Right lobe of liver (tissue), 6 donors: ENCODE results near the gene PXDN. TPM values are rescaled to one million over a fixed set of nuclear protein-coding genes. Genes with fewer than 3 reads are reported as not detected.

ENCODE experiments used
- ATAC-seq, 4 donors: fragments of 200-7000 bp; cut with Tn5 transposase; one replicate each; pipeline ENCODE4 v1.9.1; 2020; ENCODE audit warnings: mild to moderate bottlenecking in 4 of 4, moderate library complexity in 4 of 4
- DNase-seq, 3 donors: peaks; one replicate each; pipeline ENCODE4 v3.0.0-alpha.2; 2020
- H3K27ac ChIP-seq, 3 donors: fragments of 200-600 bp; one replicate each; pipeline ENCODE4 v1.8.0; 2022
- H3K27me3 ChIP-seq, 2 donors: fragments of 200-600 bp; one replicate each; pipeline ENCODE4 v1.8.0; 2022
- H3K36me3 ChIP-seq, 4 donors: fragments of 200-600 bp; sonication (generic) in 1 of 4; one replicate each; pipeline versions ENCODE4 v1.5.1 to v1.8.0; 2017 to 2022; ENCODE audit warnings: control low read depth in 1 of 4
- H3K4me1 ChIP-seq, 4 donors: fragments of 200-600 bp; sonication (generic) in 1 of 4; one replicate each; pipeline versions ENCODE4 v1.5.1 to v1.8.0; 2017 to 2022; ENCODE audit warnings: control low read depth in 1 of 4
- H3K4me3 ChIP-seq, 3 donors: fragments of 200-600 bp; one replicate each; pipeline ENCODE4 v1.8.0; 2022
- H3K9me3 ChIP-seq, 4 donors: fragments of 200-600 bp; sonication (generic) in 1 of 4; one replicate each; pipeline versions ENCODE4 v1.5.1 to v1.8.0; 2017 to 2022; ENCODE audit warnings: control low read depth in 1 of 4
- POLR2A ChIP-seq: fragments of 450-650 bp; IDR thresholded peaks from one replicate; pipeline ENCODE4 v1.6.1; 2017; ENCODE audit warnings: antibody characterized with exemption, mild to moderate bottlenecking
- WGBS: methylation state at CpG from one replicate; pipeline ENCODE4 v1.1.6; 2018; ENCODE audit warnings: low coverage, low lambda C conversion rate; ENCODE audit not compliant: insufficient coverage; ENCODE audit errors: missing lambda C conversion rate; 5-methylcytosine and 5-hydroxymethylcytosine counted together
- intact Hi-C, 2 donors: fragments of 100-400 bp; cut with DNase I; formaldehyde crosslinking; loops; one replicate each; pipeline versions ENCODE4 v1.11.2 to v1.14.1; 2022
- total RNA-seq, 6 experiments: library from RNA; depleted of rRNA in 2 of 6; stranded (reverse); fragments of >200 nt in 2 of 6; fragmentation: NEBNext Ultra II Directional in 3 of 6; extraction: Animal tissue kit (Norgen Biotek cat#: 25700) in 3 of 6; gene quantifications; one replicate each; pipeline versions ENCODE4 v1.1.0 to v1.2.4, GENCODE V29; 2016 to 2023
- TF ChIP-seq, protein P1 (sequence below), 4 donors: fragments of 200-600 bp in 3 of 4; fragments of 450-650 bp in 1 of 4; IDR thresholded peaks; one replicate each; pipeline versions ENCODE4 v1.5.1 to v1.8.0; 2016 to 2022; ENCODE audit warnings: antibody characterized with exemption in 4 of 4, mild to moderate bottlenecking in 2 of 4
- donor health status: DM: no; HTN: yes; CAD: no.
- donor health status: DM: no; HTN: no; CAD: no.
- donor health status: DM: no; HTN: no; CAD: no.
- donor health status: DM: no; HTN: yes; CAD: no.
- donor health status: DM: no; HTN: yes; CAD: no.

PXDN gene
- total RNA-seq, 6 experiments from 2014 or later = 5.5 to 21.0 (median 11.4) TPM

DNA sequence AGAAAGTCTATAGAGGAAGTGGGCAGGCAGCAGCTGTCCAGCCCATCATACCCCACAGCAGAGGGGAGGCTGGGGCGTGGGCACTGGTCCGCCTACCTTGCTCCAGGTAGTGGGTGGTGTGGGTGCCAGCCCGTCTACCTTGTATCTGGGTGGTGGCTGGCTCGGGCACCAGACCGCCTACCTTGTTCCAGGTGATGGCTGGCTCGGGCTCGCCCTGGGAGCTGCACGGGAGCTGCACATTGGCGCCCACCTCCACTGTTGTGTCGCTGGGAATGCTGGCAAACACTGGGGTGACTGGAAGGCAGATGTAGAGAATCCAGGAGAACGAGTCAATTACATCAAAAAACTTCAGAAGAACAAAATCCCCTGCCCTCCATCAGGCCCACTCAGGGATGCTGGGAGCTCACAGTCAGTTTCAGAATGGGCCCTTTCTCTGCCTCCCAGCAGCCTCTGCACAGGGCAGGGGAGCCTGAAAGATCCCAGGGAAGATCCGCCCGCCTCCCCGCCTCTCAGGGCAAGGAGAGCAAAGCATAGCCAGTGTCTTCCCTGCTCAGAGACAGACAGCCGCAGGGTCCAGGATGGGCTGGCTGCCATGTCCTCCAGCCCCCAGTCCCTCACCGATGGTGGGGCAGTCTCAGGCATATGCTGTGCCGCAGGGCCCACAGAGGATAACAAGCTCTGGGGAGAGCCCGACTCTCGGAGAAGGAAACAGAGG is 82.3 kb downstream of the PXDN start:
- Histone ChIP-seq H3K36me3 (no peaks in the 10 kb centered on the region), H3K27me3 (no peaks in the 10 kb centered on the region), H3K4me1 (no peaks in the 10 kb centered on the region), H3K27ac (no peak overlapping the region), H3K4me3 (no peak overlapping the region), H3K9me3 (no peaks in the 10 kb centered on the region)
- intact Hi-C loops = no loop called here
- whole genome bisulfite sequencing = 70% methylated on average over 4 of the region's 19 CpGs
- peak in 1 of 3 donors; percentile 40 for DNase-seq
- ATAC-seq = no peak
- no peak for TF ChIP-seq POLR2A
- TF ChIP-seq, protein P1, sequence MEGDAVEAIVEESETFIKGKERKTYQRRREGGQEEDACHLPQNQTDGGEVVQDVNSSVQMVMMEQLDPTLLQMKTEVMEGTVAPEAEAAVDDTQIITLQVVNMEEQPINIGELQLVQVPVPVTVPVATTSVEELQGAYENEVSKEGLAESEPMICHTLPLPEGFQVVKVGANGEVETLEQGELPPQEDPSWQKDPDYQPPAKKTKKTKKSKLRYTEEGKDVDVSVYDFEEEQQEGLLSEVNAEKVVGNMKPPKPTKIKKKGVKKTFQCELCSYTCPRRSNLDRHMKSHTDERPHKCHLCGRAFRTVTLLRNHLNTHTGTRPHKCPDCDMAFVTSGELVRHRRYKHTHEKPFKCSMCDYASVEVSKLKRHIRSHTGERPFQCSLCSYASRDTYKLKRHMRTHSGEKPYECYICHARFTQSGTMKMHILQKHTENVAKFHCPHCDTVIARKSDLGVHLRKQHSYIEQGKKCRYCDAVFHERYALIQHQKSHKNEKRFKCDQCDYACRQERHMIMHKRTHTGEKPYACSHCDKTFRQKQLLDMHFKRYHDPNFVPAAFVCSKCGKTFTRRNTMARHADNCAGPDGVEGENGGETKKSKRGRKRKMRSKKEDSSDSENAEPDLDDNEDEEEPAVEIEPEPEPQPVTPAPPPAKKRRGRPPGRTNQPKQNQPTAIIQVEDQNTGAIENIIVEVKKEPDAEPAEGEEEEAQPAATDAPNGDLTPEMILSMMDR (IDR thresholded peaks at IDR 0.05) = no peak

DNA sequence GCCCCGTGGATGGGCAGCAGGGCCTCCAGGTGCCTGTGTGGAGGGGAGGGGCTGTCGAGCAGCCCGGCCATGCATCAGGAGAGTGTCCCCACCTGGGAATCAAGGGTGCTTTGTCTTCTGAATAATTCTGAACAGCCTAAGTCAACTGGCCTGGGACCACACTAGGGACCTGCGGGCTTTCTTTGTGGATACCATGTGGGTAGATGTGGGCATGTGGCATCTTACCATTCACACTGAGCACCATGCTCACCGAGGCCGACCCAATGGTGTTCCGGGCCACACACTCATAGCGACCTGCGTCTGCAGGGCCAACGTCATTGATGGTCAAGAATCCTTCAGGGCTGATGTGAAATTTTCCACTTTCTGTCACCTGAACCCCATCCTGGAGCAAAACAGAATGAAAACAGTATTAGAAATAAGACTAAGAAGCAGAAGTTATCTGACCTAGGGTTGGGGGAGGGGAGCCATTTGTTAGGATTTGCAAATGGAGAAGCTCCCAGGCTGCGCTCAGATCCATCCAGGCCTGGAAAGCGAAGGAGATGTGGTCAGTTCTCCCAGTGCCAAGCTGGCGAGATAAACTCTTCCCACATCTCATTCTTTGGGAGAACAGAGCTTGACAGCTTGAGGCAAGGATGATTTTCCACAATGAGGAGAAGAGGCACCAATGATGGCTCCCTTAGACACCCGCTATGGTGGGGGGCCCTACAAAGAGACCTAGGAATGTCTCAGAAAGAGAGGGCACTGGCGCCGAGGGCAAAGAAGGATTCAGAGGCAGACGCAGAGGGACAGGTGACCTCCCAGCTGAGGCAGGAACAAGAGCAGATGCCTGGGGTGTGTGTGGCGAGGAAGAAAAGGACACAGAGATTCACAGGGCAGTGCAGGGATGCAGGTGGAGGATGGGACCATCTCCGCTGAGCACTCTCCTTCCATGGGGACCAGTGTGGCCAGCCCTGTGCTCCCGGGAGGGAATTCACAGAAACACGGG is 83.4 kb downstream of the PXDN start:
- Histone ChIP-seq H3K36me3 (no peaks in the 10 kb centered on the region), H3K4me1 (no peaks in the 10 kb centered on the region), H3K27ac (no peak overlapping the region), H3K4me3 (no peak overlapping the region), H3K9me3 (no peaks in the 10 kb centered on the region), H3K27me3 (no peaks in the 10 kb centered on the region)
- TF ChIP-seq, protein P1 (IDR thresholded peaks at IDR 0.05) = no peak
- TF ChIP-seq POLR2A = no peak
- DNase-seq (peak in 1 of 3 donors; percentile 28), ATAC-seq (no peak)
- 71% methylated on average over 15 of the region's 21 CpGs for WGBS
- intact Hi-C loops = no loop called here

DNA sequence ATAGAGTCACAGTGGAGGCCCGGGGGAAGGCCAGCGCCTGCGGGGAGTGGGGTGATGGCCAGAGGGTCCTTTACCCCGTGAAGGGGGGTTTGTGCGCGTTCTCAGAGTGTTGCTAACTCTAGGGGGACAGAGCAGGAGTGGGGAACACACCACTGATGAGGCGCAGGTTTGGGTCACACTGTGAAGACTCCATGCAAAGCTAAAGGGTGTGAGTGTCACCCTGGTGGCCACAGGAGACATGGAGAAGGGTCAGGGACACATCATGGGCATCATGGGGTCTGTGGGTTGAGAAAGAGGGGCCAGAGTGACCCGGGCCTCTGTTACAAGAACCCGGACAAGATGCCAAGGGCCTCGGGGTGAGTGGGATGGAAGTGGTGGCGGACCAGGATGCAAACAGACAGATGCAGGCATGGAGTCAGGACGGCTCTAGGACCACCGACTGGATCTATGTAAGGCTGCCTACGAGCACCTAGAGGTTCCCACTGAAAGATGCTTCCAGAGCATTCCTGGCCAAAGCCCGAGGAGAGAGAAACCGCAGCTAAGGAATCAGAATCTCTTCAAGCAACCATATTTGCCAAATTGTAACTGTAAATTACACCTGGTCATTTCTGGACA is 84.3 kb downstream of the PXDN start:
- Histone ChIP-seq H3K4me1 (no peaks in the 10 kb centered on the region), H3K9me3 (no peaks in the 10 kb centered on the region), H3K27ac (no peak overlapping the region), H3K27me3 (no peaks in the 10 kb centered on the region), H3K4me3 (no peak overlapping the region), H3K36me3 (no peaks in the 10 kb centered on the region)
- no peak for DNase-seq
- no peak for TF ChIP-seq POLR2A
- TF ChIP-seq, protein P1 (IDR thresholded peaks at IDR 0.05) = no peak
- 41% methylated on average over 4 of the region's 16 CpGs for WGBS
- intact Hi-C loops = no loop called here
- ATAC-seq = no peak

DNA sequence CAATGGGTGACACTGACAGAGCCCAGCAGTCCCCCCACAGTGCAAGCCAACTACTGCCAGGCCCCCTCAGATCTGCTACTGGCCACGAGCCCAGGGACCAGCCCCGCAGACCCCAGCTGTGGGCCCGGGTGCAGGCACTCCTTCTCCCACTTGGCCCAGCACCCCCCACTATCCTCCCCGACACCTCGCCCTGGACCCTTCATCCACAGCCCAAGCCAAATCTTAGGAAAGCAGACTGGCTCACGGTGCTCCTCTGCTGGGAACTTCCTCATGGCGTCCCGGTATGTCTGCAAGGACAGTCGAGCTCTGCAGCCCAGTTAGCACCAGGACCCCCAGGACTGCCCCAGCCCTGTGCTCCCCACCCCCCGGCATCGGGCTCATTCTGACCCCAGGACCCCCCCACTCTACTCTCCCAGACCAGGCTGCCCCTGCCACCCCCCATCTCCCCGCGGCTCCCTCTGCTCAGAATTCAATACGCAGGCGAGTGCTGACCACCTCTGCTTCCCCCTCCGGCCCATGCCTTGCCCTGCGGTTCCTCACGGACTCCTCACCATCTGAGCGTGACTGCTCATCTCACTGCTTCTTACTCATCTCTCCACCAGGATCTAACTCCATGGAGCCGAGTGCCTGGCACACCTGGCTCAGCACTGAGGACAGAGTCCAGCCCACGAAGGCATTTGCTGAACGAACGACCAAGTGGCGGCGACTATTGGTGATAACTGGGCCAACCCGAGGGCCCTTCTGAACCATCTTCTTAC is 85.7 kb downstream of the PXDN start:
- WGBS = 73% methylated on average over 21 of the region's 26 CpGs
- Histone ChIP-seq H3K27ac (no peak overlapping the region), H3K4me3 (no peak overlapping the region), H3K27me3 (no peaks in the 10 kb centered on the region), H3K9me3 (no peaks in the 10 kb centered on the region), H3K4me1 (no peaks in the 10 kb centered on the region), H3K36me3 (no peaks in the 10 kb centered on the region)
- no peak for ATAC-seq
- DNase-seq = peak in 1 of 3 donors; percentile 38
- intact Hi-C loops = no loop called here
- no peak for TF ChIP-seq POLR2A
- TF ChIP-seq, protein P1 (IDR thresholded peaks at IDR 0.05) = no peak
